Right kidney (tissue), 1 donor: ENCODE measurements around the gene TBX4.
A peak's percentile ranks its signal among the peaks of the same experiment; 100 is the strongest.

ENCODE experiments used
- DNase-seq: peaks from one replicate; pipeline ENCODE4 v3.0.0-alpha.2; 2016

Gene TBX4

DNA sequence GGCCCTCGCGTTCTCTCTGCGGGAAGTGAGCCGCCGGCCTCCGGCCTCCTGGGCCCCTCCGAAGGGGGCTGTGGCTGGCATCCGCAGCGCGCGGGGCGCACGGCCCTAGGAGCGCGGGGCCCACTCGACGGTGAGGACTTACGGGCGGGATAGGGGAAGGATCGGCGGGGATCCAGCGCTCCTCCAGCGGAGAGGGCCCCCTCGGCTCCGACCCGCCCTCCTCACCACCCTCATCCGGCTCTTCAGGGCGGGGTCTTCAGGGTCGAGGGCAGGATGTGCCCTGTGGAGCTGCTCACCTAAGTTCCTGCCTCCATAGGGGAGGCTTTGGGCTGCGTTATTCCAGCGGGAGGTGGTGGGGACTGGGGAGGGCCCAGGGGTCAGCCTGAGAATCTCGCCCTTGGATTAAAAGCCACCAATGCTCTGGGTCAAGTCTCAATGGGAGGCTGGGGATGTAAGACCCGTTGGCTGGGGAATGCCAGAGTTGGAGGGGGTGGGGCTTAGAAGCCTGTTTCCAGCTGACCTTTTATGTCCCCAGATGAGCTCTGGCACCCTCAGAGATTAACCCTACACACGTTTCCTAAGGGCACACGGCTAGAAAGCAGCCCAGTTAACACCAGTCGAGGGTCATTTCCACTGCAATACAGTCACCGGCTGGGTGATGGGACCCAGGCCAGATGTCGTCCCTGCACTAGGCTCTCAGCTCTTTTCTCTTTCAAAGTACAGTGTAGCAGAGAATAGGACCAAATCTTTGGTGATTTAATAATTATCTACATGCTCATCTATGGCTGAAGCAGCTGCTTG is 39.2 kb upstream of the TBX4 start:
- peak; percentile 30 for DNase-seq

DNA sequence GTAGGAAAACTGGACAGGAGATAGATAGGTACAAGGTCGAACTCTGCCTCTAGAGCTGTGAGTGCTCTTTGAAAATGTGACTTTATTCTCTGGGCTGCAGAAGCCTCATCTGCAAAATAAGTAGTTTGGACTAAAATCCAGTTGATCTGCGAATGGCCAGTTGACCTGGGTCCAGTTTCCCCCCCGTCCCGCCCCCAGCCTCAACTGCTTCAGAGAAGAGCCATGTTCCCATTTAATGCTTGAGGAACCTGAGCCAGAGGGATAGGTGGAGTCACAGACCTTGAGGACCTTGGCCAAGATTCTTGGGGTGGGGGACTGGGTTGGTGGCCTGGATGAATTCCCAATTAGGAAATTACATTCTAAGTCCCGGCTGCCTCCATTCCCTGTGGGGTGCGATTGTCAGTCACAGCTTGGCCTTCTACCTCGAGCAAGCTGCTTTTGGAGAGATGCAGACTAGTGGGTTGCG is 38.5 kb upstream of the TBX4 start:
- no peak for DNase-seq

DNA sequence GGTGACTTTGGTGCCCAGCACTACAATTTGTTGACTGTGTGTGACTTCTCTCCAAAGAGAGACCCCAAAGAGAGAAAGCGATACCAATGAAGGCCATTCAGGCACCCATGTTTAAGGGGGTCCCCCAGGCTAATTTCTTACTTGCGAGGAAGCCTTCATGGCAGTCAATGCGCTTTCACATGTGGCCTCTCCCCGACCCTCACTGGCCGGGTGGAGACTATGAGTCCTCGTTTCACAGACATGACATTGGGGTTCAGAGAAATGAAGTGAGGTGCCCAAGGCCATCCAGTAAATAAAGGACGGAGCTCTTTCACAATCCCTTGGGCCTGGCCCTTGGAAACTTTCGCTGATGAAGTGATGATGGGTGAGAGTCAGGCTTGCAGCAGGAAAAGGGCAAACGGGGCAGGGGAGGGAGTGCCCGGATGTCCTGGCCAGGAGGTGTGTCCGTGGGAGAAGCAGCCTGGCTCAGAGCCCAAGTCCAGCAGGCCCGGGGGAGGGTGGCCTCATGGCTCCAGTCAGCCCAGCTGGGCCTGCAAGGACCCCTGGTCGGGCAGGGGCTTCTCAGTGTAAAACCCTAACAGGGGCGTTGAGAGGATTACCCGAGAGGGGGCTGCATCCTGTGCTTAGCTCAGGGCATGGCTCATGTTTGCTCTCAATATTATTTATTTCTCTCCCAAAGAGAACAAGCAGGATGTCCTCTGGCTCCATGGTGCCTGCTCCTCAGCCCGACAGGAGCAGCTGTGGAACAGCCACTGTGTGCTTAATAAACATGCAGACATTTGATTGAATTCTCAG is 37.9 kb upstream of the TBX4 start:
- peak; percentile 27 for DNase-seq

DNA sequence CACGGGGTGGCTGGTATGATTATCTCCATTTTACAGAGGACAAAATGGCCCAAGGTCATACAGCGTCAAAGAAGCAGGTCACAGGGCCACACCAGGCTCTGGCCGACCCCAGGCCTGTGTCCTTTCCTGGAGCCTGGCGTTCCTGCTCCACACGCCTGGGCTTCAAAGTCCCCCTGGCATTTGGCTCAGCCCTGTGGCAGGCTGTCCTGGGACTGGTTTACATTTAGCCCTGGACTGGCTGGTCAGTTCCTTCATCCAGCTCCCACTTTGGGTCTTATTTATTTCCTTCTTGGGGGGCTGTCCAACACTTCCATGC is 37.3 kb upstream of the TBX4 start:
- no peak for DNase-seq

- DNase-seq = no peak
Observed at GRCh38 chr17:61415374-61416210, 36.6 kb upstream of the TBX4 start.

GRCh38 chr17:61416211-61416539 is 36.0 kb upstream of the TBX4 start:
- no peak for DNase-seq

DNA sequence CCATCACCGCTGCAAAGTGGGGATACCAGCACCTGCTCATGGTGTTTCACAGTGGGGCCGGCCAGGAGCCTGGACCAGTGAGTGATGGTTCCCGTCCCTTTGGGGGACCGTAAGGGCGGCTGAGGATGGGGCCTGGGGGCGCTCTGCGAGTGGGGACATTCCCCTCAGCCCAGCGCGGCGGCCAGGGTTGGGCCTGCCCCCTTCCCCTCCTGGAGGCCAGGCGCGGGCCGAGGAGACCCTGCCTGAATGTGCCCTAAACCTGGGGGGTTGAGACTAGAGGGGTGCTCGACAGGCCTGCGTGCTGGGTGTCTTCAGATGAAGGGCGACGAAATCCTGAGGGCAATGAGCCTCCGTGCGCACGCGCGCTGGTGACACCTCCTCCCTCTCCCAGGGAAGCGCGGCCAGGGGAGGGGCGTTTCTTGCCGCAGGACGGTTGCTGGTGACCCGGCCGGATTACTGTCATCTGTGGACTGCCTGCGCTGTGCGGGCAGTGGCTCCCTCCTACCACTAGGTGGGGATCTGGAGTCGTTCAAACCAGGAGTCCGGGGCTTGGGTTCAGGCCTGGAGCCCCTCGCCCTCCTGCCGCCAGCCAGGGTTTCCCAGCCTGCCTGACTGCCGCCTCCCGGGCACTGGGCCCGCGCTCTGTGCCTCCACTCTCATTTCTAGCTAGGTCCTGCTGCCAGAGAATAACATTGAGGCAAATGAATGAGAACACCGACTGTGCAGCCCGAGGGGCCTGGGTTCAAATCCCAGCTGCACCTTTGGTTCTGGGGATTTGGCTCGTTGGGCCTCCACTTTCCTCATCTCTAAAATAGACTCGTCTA is 35.5 kb upstream of the TBX4 start:
- peak; percentile 75 for DNase-seq

DNA sequence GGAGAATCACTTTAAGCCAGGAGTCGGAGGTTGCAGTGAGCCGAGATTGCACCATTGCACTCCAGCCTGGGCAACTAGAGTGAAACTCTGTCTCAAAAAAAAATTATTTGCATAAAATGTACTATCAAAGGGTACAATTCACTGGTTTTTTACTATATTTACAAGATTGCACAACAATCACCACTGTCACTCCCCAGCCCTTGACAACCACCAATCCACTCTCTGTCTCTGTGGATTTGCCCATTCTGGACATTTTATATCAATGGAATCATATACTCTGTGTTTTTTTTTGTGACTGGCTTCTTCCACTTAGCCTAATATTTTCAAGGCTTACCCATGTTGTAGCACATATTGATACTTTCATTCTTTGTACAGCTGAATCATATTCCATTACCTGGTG is 33.8 kb upstream of the TBX4 start:
- no peak for DNase-seq

DNA sequence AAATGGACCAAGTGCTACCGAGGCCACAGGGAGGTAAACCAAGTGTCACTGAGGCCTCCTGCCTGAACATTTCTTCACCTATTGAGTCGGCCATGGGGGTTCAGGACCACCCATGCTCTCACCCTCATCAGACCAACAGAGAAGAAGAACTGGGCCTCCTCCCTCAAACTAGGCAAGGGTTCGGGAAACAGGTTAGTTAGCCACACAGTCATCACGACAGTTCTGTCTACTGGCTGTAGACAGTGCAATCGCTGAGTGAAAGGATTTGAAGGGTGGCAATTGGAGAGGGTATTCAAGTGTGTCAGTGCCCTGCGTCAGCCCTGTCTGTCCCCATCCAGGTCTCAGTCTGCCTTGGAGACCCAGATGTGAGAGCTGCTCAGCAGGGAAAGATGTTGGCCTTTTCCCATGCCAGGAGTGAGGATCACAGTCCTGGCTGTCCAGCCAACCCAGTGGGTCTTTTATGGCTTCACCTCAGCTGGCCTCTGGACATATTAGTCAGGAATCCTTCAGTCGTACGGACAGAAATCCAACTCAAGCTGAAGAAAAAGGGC is 32.7 kb upstream of the TBX4 start:
- no peak for DNase-seq

DNA sequence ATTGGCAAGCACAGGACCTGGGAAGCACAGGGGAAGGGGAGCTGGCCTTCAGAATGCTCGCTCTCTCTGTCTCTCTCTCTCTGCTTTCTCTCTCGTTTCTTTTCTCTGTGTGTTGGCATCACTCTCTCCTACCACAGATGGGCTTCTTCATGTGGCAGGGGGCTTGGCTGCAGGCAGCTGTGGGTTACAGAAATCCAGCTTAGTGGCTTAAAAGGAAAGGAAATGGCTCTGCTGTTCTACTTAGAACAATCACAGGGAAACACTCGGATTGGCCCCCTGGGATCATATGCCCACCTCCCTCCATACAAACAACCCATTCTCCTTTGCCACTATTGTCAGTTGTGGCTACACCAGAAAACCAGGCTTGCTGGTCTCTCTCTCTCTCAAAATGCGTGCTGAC is 32.2 kb upstream of the TBX4 start:
- DNase-seq = no peak

DNA sequence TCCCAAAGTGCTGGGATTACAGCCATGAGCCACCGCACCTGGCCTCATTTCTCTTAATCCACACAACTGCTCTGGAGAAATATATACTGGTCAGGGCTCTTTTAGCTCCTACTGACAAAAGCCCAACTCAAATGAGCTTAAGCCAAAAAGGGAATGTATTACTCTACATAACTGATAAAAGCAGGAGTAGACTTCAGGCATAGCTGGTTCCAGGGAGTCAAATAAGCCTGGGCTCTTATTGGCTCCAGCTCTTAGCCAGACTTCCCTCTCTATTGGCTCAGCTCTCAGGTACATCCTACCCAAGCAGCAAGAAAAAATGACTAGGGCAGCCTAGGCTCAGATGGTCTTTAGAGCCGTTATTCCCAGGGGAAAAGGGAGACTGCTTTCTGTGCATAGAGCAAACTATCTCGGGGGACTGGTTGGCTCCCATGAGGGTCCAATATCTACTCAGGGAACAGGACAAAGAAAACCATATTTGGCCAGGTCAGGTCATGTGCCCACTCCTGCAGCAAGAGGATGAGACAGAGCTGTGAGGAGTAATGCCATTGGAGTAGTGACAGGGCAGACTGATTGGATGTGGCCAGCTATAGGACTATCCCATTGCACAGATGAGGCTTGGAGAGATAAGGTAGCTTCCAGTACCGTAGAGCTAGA is 31.4 kb upstream of the TBX4 start:
- DNase-seq = no peak

- no peak for DNase-seq
Observed at GRCh38 chr17:61421460-61421859, 30.8 kb upstream of the TBX4 start.

DNA sequence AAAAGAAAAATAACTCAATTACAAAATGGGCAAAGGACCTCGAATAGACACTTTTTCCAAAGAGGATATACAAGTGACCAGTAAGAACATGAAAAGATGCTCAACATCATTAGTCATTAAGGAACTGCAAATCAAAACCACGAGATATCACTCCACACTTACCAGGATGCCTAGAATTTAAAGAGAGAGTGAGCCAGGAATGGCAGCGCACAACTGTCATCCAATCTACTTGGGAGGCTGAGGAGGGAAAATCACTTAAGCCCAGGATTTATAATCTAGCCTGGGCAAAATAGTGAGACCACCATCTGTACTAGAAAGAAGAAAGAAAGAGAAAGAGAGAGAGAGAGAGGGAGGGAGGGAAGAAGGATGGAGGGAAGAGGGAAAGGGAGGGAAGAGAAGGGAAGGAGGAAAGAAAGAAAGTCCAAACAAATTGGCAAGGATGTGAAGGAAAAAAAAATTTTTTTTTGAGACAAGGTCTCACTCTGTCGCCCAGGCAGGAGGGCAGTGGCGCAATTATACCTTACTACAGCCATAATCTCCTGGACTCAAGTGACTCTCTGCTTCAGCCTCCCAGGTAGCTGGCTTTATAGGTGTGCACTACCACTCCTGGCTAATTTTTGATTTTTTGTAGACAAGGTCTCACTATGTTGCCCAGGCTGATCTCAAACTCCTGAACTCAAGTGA is 30.0 kb upstream of the TBX4 start:
- no peak for DNase-seq

GRCh38 chr17:61422869-61423268 is 29.4 kb upstream of the TBX4 start:
- DNase-seq = no peak

GRCh38 chr17:61423967-61424649 is 28.1 kb upstream of the TBX4 start:
- no peak for DNase-seq

DNA sequence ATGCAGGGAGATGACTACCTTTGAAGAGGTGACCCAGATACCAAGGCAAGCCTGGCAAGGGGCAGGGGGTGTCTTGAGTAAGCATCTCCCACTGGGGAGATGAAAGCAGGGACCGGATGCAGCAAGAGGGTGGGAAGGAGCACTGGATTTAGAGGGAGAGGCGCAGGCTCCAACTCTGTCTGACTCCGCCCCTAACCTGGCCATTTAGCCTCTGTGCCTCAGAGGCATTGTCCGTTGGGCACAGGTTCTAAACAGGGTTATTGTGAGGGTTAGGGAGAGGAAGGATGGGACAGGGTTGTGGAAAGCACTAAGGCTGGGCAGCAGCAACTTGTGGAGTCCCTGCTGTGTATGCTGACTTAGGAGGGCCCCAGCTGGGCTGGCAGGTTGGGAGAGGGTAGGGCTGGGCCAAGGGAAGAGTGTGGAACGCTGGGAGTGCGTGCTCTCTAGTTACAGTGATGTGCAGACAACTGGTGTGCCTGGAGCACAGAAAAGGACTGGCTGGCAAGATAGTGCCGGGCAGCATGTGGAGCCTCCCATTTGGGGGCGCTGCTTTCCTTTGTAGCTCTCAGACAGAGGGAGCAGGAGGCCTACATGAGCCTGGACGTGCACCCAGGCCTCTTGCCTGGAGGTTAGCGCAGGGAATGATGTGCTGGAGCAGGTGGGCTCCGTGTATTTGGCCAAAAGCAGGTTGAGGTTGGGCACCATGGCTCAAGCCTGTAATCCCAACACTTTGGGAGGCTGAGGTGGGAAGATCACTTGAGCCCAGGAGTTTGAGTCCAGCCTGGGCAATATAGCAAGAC is 26.3 kb upstream of the TBX4 start:
- no peak for DNase-seq

DNA sequence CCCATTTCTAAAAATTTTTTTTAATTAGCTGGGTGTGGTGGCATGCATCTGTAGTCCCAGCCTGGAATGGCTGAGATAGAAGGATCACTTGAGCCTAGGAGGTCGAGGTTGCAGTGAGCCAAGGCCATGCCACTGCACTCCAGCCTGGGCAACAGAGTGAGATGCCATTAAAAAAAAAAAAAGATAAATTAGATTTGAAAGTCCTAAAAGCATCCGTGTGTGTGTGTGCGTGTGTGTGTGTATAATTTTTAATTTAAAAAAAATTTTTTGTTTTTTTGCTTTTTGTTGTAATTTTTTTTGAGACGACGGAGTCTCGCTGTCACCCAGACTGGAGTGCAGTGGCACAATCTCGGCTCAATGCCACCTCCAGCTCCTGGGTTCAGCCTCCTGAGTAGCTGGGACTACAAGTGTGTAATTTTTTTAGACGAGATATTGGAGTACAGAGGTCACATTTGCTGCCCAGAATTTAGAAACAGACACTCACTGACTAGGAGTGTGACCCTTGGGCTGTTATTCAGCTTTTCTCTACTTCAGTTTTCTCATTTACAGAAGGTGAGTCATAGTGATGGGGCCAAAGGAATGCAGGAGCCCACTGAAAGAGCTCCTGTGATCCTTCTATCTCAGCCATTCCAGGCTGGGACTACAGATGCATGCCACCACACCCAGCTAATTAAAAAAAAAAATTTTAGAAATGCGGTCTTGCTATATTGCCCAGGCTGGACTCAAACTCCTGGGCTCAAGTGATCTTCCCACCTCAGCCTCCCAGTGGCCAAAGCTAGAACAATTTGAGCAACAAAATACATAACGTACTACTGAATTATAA is 25.5 kb upstream of the TBX4 start:
- no peak for DNase-seq

DNA sequence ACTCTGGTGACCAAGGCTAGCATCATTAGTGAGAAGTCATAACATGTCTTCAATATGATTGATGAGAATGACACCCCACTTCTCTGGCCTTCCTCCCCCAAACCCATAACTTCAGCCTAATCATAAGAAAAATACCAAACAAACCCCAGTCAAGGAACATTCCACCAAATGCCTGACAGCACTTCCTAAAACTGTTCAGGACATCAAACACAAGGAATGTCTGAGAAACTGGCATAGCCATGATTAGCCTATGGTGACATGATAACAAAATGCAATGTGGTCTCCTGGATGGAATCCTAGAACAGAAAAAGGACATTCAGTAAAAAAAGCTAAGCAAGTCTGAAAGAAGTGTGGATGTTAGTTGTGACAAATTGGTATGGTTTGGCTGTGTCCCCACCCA is 24.7 kb upstream of the TBX4 start:
- DNase-seq = no peak
